HepG2 (cell line): Measurements from ENCODE around the gene KAZN. TPM values are rescaled to one million over a fixed set of nuclear protein-coding genes. Genes with fewer than 3 reads are reported as not detected.
A peak's percentile ranks its signal among the peaks of the same experiment; 100 is the strongest.

Source experiments
- ARID4A ChIP-seq: sonication (generic); formaldehyde crosslinking; IDR thresholded peaks from 2 replicates; pipeline ENCODE4 v1.5.0; 2020; ENCODE audit warnings: mild to moderate bottlenecking, missing genetic modification reagents, borderline replicate concordance
- CREB1 ChIP-seq, 2 experiments: fragments of 450-650 bp in 1 of 2; IDR thresholded peaks; 2 replicates each; pipeline ENCODE4 v1.6.1; 2016 to 2017; ENCODE audit warnings: control low read depth in 1 of 2, mild to moderate bottlenecking in 1 of 2, missing compliant biosample characterization in 1 of 2, missing genetic modification characterization in 1 of 2
- FOXO1 ChIP-seq: sonication (generic); formaldehyde crosslinking; IDR thresholded peaks from 2 replicates; pipeline ENCODE4 v1.4.0; 2020; ENCODE audit warnings: missing genetic modification reagents
- HIC2 ChIP-seq: sonication (generic); formaldehyde crosslinking; IDR thresholded peaks from 2 replicates; pipeline ENCODE4 v1.9.0; 2022; ENCODE audit warnings: low read depth, missing genetic modification reagents
- HOXA3 ChIP-seq: sonication (generic); formaldehyde crosslinking; IDR thresholded peaks from 2 replicates; pipeline ENCODE4 v1.5.0; 2020; ENCODE audit warnings: missing genetic modification reagents
- MXD3 ChIP-seq: IDR thresholded peaks from 2 replicates; pipeline ENCODE4 v1.6.1; 2016; ENCODE audit warnings: mild to moderate bottlenecking, missing biosample characterization, missing genetic modification reagents
- POLR2A ChIP-seq, 2 experiments: IDR thresholded peaks; 2 replicates each; pipeline ENCODE4 v1.6.1; 2011; ENCODE audit warnings: low read depth in 2 of 2, low read length in 2 of 2, mild to moderate bottlenecking in 1 of 2, moderate library complexity in 1 of 2; ENCODE audit not compliant: insufficient read depth in 1 of 2
- RARA ChIP-seq: IDR thresholded peaks from 2 replicates; pipeline ENCODE4 v1.6.1; 2016; ENCODE audit warnings: missing genetic modification reagents, missing compliant biosample characterization
- REPIN1 ChIP-seq: sonication (generic); formaldehyde crosslinking; IDR thresholded peaks from 2 replicates; pipeline ENCODE4 v1.8.0; 2022; ENCODE audit warnings: missing genetic modification reagents, low read depth, mild to moderate bottlenecking, borderline replicate concordance
- RXRA ChIP-seq: sonication (generic); formaldehyde crosslinking; IDR thresholded peaks from 2 replicates; pipeline ENCODE4 v1.5.1; 2020; ENCODE audit warnings: missing genetic modification reagents
- SALL1 ChIP-seq: sonication (generic); formaldehyde crosslinking; IDR thresholded peaks from 2 replicates; pipeline ENCODE4 v1.8.0; 2022; ENCODE audit warnings: mild to moderate bottlenecking, missing genetic modification reagents
- SMC3 ChIP-seq: IDR thresholded peaks from 2 replicates; pipeline ENCODE4 v1.6.1; 2011; ENCODE audit warnings: low read length, improper control_type of control experiment
- TMF1 ChIP-seq: sonication (generic); formaldehyde crosslinking; IDR thresholded peaks from 2 replicates; pipeline ENCODE4 v1.8.1; 2022; ENCODE audit warnings: low read depth, missing genetic modification reagents
- TOPORS ChIP-seq: sonication (generic); formaldehyde crosslinking; IDR thresholded peaks from 2 replicates; pipeline ENCODE4 v1.8.0; 2023; ENCODE audit warnings: mild to moderate bottlenecking, missing genetic modification reagents
- TRIM22 ChIP-seq: fragments of 450-650 bp; IDR thresholded peaks from 2 replicates; pipeline ENCODE4 v1.6.1; 2017
- ZBTB26 ChIP-seq: IDR thresholded peaks from 2 replicates; pipeline ENCODE4 v1.6.1; 2016; ENCODE audit warnings: missing compliant biosample characterization, missing genetic modification reagents, borderline replicate concordance
- ZMYM3 ChIP-seq: sonication (generic); formaldehyde crosslinking; IDR thresholded peaks from 2 replicates; pipeline ENCODE4 v1.5.1; 2020; ENCODE audit warnings: mild to moderate bottlenecking, missing genetic modification reagents
- ZNF614 ChIP-seq: IDR thresholded peaks from 2 replicates; pipeline ENCODE4 v1.6.1; 2018; ENCODE audit warnings: missing biosample characterization, missing genetic modification reagents, inconsistent platforms, borderline replicate concordance
- ZNF83 ChIP-seq: sonication (generic); formaldehyde crosslinking; IDR thresholded peaks from 2 replicates; pipeline ENCODE4 v1.4.0; 2020; ENCODE audit warnings: missing genetic modification reagents, mild to moderate bottlenecking, borderline replicate concordance
- ZNF883 ChIP-seq: sonication (generic); formaldehyde crosslinking; IDR thresholded peaks from 2 replicates; pipeline ENCODE4 v1.5.1; 2020; ENCODE audit warnings: mild to moderate bottlenecking, missing genetic modification reagents; ENCODE audit errors: not compliant biosample characterization
- polyA plus RNA-seq, 8 experiments: library from polyadenylated mRNA; depleted of rRNA in 3 of 8; stranded (reverse) in 7 of 8; unstranded in 1 of 8; fragments of >200 nt; fragmentation: Illumina TruSeq in 4 of 8; extraction: Trizol in 4 of 8; gene quantifications; 2 replicates each; pipeline versions ENCODE4 v1.2.1 to v1.2.3, GENCODE V29; 2011 to 2016; ENCODE audit warnings: low read depth in 4 of 8, missing spikeins in 1 of 8, mixed read lengths in 1 of 8; ENCODE audit not compliant: insufficient read depth in 1 of 8
- total RNA-seq, 5 experiments: library from RNA; depleted of rRNA; stranded (reverse); fragments of >200 nt; fragmentation: Illumina TruSeq; extraction: Trizol; gene quantifications; 2 replicates each; pipeline ENCODE4 v1.2.3, GENCODE V29; 2016; ENCODE audit warnings: low read depth in 1 of 5

Gene KAZN
- total and polyA plus RNA-seq, 2 of the 13 experiments (the other 11 are each of a cell fraction or from before 2014, with no cell fraction given) = 10.4 to 13.5 TPM

GRCh38 chr1:14939527-14940284 lies 341.2 kb downstream of the KAZN start (continued):
- peak; percentile 80 for TF ChIP-seq ARID4A (CRISPR knock-in tag)
- peak; percentile 89 for TF ChIP-seq SALL1 (CRISPR knock-in tag)
- peak; percentile 80; the same call in 1 of the 2 replicates for TF ChIP-seq ZMYM3
- peak; percentile 67; the same call in 1 of the 2 replicates for TF ChIP-seq HIC2
- no peak for TF ChIP-seq TOPORS
- TF ChIP-seq POLR2A (IDR thresholded peaks at IDR 0.05; ENCODE audit: insufficient read depth in 1 of 2, low read depth in 2 of 2, low read length in 2 of 2) = peak; percentile 33 to 85; a peak in 3 of 4 replicates
- TF ChIP-seq SMC3 = no peak
- peak; percentile 63 for TF ChIP-seq RARA
- TF ChIP-seq ZBTB26 (CRISPR knock-in tag) = 0 out of 2 replicates have a peak, but pooled peaks have one; percentile 14
- peak; percentile 39; the same call in 1 of the 2 replicates for TF ChIP-seq MXD3 (CRISPR knock-in tag)
- TF ChIP-seq REPIN1 (CRISPR knock-in tag) = 0 out of 2 replicates have a peak, but pooled peaks have one; percentile 67
- TF ChIP-seq FOXO1 (CRISPR knock-in tag) = peak; percentile 74; the same call in 1 of the 2 replicates
- TF ChIP-seq ZNF883 (CRISPR knock-in tag) = peak; percentile 37
- no peak for TF ChIP-seq ZNF83
- no peak for TF ChIP-seq TMF1 (CRISPR knock-in tag)
- peak; percentile 81 for TF ChIP-seq HOXA3 (CRISPR knock-in tag)
- no peak for TF ChIP-seq CREB1 (IDR thresholded peaks at IDR 0.05)
- TF ChIP-seq CREB1 (CRISPR knock-in tag; IDR thresholded peaks at IDR 0.05) = peak; percentile 56; the same call in 1 of the 2 replicates
- TF ChIP-seq RXRA = peak; percentile 51; the same call in 1 of the 2 replicates
- TF ChIP-seq TRIM22 = no peak
- peak; percentile 66; the same call in 1 of the 2 replicates for TF ChIP-seq ZNF614 (CRISPR knock-in tag)
